ENCODE measurements around the gene PAX3.

Gene PAX3

GRCh38 chr2:222180619-222181018 is 118.2 kb downstream of the PAX3 start:
- WGBS, 2 donors (ENCODE audit: extremely low coverage in 2 of 2, insufficient read length in 2 of 2, insufficient replicate concordance in 1 of 2), result no CpG with 5 or more reads among the region's 1 CpG
- Histone ChIP-seq H2AK5ac (ENCODE audit: low read depth, low read length) (no peak overlapping the region), H3K14ac (ENCODE audit: low read length) (no peak overlapping the region)

DNA sequence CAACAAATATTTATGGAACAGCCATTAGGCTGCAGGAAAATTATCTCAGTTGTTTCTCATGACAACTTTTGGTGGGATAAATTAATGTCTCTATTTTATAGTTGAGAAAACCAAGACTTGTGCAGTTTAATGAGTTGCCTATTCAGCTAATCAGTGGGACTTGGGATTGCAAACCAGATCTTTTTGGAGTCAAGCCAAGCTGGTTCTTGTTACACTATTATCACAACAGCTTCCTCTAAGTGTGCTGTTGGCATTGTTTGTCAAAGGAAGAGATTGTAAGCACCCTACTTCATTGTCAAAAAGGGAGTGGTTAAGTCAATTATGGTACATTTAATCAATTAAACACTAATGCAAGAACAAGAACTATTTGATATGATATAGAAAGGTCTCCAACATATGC is 119.2 kb downstream of the PAX3 start:
- Histone ChIP-seq H2BK120ac (ENCODE audit: low read depth, low read length) (no peak overlapping the region), H3K79me1 (ENCODE audit: low read depth, low read length) (no peaks in the 10 kb centered on the region), H2AK5ac (ENCODE audit: low read depth, low read length) (no peak overlapping the region), H2BK5ac (ENCODE audit: low read length) (no peak overlapping the region), H3K4me2 (ENCODE audit: insufficient read depth, low read length, poor library complexity, severe bottlenecking) (no peak overlapping the region), H3K4ac (ENCODE audit: low read length) (no peak overlapping the region), H4K8ac (ENCODE audit: low read depth, low read length) (no peak overlapping the region), H3K36me3 (replicated peaks in 1 of 2; ENCODE audit: control insufficient read depth in 2 of 2, insufficient read depth in 2 of 2, low read length in 2 of 2) (no peaks in the 10 kb centered on the region), H3K9me3 (replicated peaks in 1 of 2; ENCODE audit: control insufficient read depth in 2 of 2, insufficient read depth in 1 of 2, low read depth in 1 of 2, low read length in 2 of 2) (no peaks in the 10 kb centered on the region), H3K23ac (ENCODE audit: low read depth, low read length, poor library complexity) (no peak overlapping the region), H3K4me1 (ENCODE audit: control insufficient read depth in 2 of 2, insufficient read depth in 1 of 2, low read depth in 1 of 2, low read length in 2 of 2) (peaks cover 0 to under 1% of the 10 kb centered on the region in 2 donors), H4K91ac (ENCODE audit: low read depth, low read length, poor library complexity) (no peak overlapping the region), H2AFZ (ENCODE audit: low read length) (no peak overlapping the region), H3K14ac (ENCODE audit: low read length) (no peak overlapping the region), H2BK15ac (ENCODE audit: low read length) (no peak overlapping the region), H3K4me3 (ENCODE audit: low read length in 2 of 2) (no peak overlapping the region), H2BK12ac (ENCODE audit: low read length) (no peak overlapping the region), H3K18ac (ENCODE audit: low read length) (no peak overlapping the region), H3K9ac (ENCODE audit: low read depth, low read length, poor library complexity) (no peak overlapping the region), H3K27ac (replicated peaks; ENCODE audit: low read length) (no peak overlapping the region), H3K27me3 (ENCODE audit: control insufficient read depth in 3 of 3, insufficient read depth in 3 of 3, low read depth in 1 of 3, low read length in 3 of 3) (peaks cover 0 to 37% (median 0%) of the 10 kb centered on the region in 3 experiments)
- no peak for DNase-seq (ENCODE audit: low spot score)

More at GRCh38 chr2:222180619-222181018, 118.2 kb downstream of the PAX3 start:
- no peak overlapping the region for H3K18ac ChIP-seq (ENCODE audit: low read length)
- no peak overlapping the region for H3K23ac ChIP-seq (ENCODE audit: low read depth, low read length, poor library complexity)
- no peak overlapping the region for H2BK5ac ChIP-seq (ENCODE audit: low read length)
- H2AFZ ChIP-seq (ENCODE audit: low read length), result no peak overlapping the region
- no peaks in the 10 kb centered on the region for H3K9me3 ChIP-seq (replicated peaks in 1 of 2; ENCODE audit: control insufficient read depth in 2 of 2, insufficient read depth in 1 of 2, low read depth in 1 of 2, low read length in 2 of 2)
- no peak overlapping the region for H2BK120ac ChIP-seq (ENCODE audit: low read depth, low read length)
- DNase-seq (ENCODE audit: low spot score), result no peak
- H3K27me3 ChIP-seq (ENCODE audit: control insufficient read depth in 3 of 3, insufficient read depth in 3 of 3, low read depth in 1 of 3, low read length in 3 of 3), result peaks cover 0 to 33% (median 0%) of the 10 kb centered on the region in 3 experiments
- no peak overlapping the region for H3K27ac ChIP-seq (replicated peaks; ENCODE audit: low read length)
- no peaks in the 10 kb centered on the region for H3K4me1 ChIP-seq (ENCODE audit: control insufficient read depth in 2 of 2, insufficient read depth in 1 of 2, low read depth in 1 of 2, low read length in 2 of 2)
- no peak overlapping the region for H3K4ac ChIP-seq (ENCODE audit: low read length)
- no peak overlapping the region for H3K9ac ChIP-seq (ENCODE audit: low read depth, low read length, poor library complexity)
- no peak overlapping the region for H2BK15ac ChIP-seq (ENCODE audit: low read length)
- H3K4me2 ChIP-seq (ENCODE audit: insufficient read depth, low read length, poor library complexity, severe bottlenecking), result no peak overlapping the region
- H3K36me3 ChIP-seq (replicated peaks in 1 of 2; ENCODE audit: control insufficient read depth in 2 of 2, insufficient read depth in 2 of 2, low read length in 2 of 2), result no peaks in the 10 kb centered on the region
- H4K8ac ChIP-seq (ENCODE audit: low read depth, low read length), result no peak overlapping the region
- no peaks in the 10 kb centered on the region for H3K79me1 ChIP-seq (ENCODE audit: low read depth, low read length)
- H4K91ac ChIP-seq (ENCODE audit: low read depth, low read length, poor library complexity), result no peak overlapping the region
- H2BK12ac ChIP-seq (ENCODE audit: low read length), result no peak overlapping the region
- H3K4me3 ChIP-seq (ENCODE audit: low read length in 2 of 2), result no peak overlapping the region

DNA sequence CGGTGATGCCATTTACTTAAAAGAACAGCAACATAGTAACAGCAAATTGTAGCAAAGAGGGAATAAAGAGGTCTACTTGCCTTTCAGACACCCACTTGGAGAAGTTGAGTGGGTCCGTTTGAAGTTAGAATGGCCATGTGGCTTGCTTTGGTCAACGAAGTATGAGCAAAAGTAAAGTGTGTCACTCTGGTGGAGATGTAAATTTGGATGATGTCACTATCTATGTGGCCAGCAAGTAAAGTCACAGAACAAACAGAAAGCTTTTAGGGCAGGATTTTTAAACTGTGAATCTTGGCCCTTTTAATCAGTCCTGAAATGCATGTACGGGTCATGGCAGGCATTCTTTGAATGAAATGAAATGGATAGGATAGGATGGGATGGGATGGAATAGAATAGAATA is 120.3 kb downstream of the PAX3 start:
- H3K4ac ChIP-seq (ENCODE audit: low read length), result no peak overlapping the region
- peaks cover 0 to 4% of the 10 kb centered on the region in 2 donors for H3K4me1 ChIP-seq (ENCODE audit: control insufficient read depth in 2 of 2, insufficient read depth in 1 of 2, low read depth in 1 of 2, low read length in 2 of 2)
- H2BK120ac ChIP-seq (ENCODE audit: low read depth, low read length), result no peak overlapping the region
- H3K4me3 ChIP-seq (ENCODE audit: low read length in 2 of 2), result no peak overlapping the region
- no peak overlapping the region for H3K27ac ChIP-seq (replicated peaks; ENCODE audit: low read length)
- H2AK5ac ChIP-seq (ENCODE audit: low read depth, low read length), result no peak overlapping the region
- H2BK15ac ChIP-seq (ENCODE audit: low read length), result no peak overlapping the region
- no peak overlapping the region for H3K18ac ChIP-seq (ENCODE audit: low read length)
- H3K4me2 ChIP-seq (ENCODE audit: insufficient read depth, low read length, poor library complexity, severe bottlenecking), result no peak overlapping the region
- no peak overlapping the region for H3K9ac ChIP-seq (ENCODE audit: low read depth, low read length, poor library complexity)
- peaks cover 0 to 39% (median 0%) of the 10 kb centered on the region in 3 experiments for H3K27me3 ChIP-seq (ENCODE audit: control insufficient read depth in 3 of 3, insufficient read depth in 3 of 3, low read depth in 1 of 3, low read length in 3 of 3)
- no peaks in the 10 kb centered on the region for H3K36me3 ChIP-seq (replicated peaks in 1 of 2; ENCODE audit: control insufficient read depth in 2 of 2, insufficient read depth in 2 of 2, low read length in 2 of 2)
- H3K23ac ChIP-seq (ENCODE audit: low read depth, low read length, poor library complexity), result no peak overlapping the region
- H4K8ac ChIP-seq (ENCODE audit: low read depth, low read length), result no peak overlapping the region
- H2BK5ac ChIP-seq (ENCODE audit: low read length), result no peak overlapping the region
- H3K9me3 ChIP-seq (replicated peaks in 1 of 2; ENCODE audit: control insufficient read depth in 2 of 2, insufficient read depth in 1 of 2, low read depth in 1 of 2, low read length in 2 of 2), result no peaks in the 10 kb centered on the region
- no peak overlapping the region for H3K14ac ChIP-seq (ENCODE audit: low read length)
- H2AFZ ChIP-seq (ENCODE audit: low read length), result no peak overlapping the region
- DNase-seq (ENCODE audit: low spot score), result no peak
- no CpG with 5 or more reads among the region's 4 CpGs for WGBS, 2 donors (ENCODE audit: extremely low coverage in 2 of 2, insufficient read length in 2 of 2, insufficient replicate concordance in 1 of 2)
- H3K79me1 ChIP-seq (ENCODE audit: low read depth, low read length), result no peaks in the 10 kb centered on the region
- no peak overlapping the region for H2BK12ac ChIP-seq (ENCODE audit: low read length)
- H4K91ac ChIP-seq (ENCODE audit: low read depth, low read length, poor library complexity), result no peak overlapping the region

DNA sequence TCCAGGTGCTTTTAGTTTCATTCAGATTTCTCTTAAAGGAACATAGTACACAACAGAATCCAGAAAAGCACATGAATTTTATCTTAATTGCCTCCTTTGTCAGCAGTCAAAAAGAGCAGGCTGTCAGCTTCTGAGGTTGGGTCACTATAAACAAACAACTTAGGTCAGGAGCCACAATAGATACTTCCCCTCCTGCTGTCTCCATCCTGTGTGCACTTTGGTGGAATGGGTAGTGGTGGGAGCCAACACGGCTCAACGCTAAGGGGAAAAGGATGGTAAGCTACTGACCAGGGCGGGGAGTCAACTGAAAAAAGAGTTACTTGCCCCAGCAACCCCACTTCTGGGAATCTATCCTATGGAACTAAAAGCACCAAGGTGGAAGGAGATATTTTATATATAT is 121.9 kb downstream of the PAX3 start:
- no peaks in the 10 kb centered on the region for H3K36me3 ChIP-seq (replicated peaks in 1 of 2; ENCODE audit: control insufficient read depth in 2 of 2, insufficient read depth in 2 of 2, low read length in 2 of 2)
- H3K9ac ChIP-seq (ENCODE audit: low read depth, low read length, poor library complexity), result no peak overlapping the region
- peak; percentile 68 for DNase-seq (ENCODE audit: low spot score)
- no peak overlapping the region for H3K4ac ChIP-seq (ENCODE audit: low read length)
- no peaks in the 10 kb centered on the region for H3K9me3 ChIP-seq (replicated peaks in 1 of 2; ENCODE audit: control insufficient read depth in 2 of 2, insufficient read depth in 1 of 2, low read depth in 1 of 2, low read length in 2 of 2)
- no peak overlapping the region for H2BK5ac ChIP-seq (ENCODE audit: low read length)
- no peak overlapping the region for H2BK12ac ChIP-seq (ENCODE audit: low read length)
- peaks cover 0 to 4% of the 10 kb centered on the region in 2 donors for H3K4me1 ChIP-seq (ENCODE audit: control insufficient read depth in 2 of 2, insufficient read depth in 1 of 2, low read depth in 1 of 2, low read length in 2 of 2)
- peaks cover 0 to 44% (median 0%) of the 10 kb centered on the region in 3 experiments for H3K27me3 ChIP-seq (ENCODE audit: control insufficient read depth in 3 of 3, insufficient read depth in 3 of 3, low read depth in 1 of 3, low read length in 3 of 3)
- H3K27ac ChIP-seq (replicated peaks; ENCODE audit: low read length), result no peak overlapping the region
- H3K4me3 ChIP-seq (ENCODE audit: low read length in 2 of 2), result no peak overlapping the region
- H4K91ac ChIP-seq (ENCODE audit: low read depth, low read length, poor library complexity), result no peak overlapping the region
- H2BK15ac ChIP-seq (ENCODE audit: low read length), result no peak overlapping the region
- H3K14ac ChIP-seq (ENCODE audit: low read length), result no peak overlapping the region
- no peak overlapping the region for H3K18ac ChIP-seq (ENCODE audit: low read length)
- no peak overlapping the region for H2BK120ac ChIP-seq (ENCODE audit: low read depth, low read length)
- no peak overlapping the region for H4K8ac ChIP-seq (ENCODE audit: low read depth, low read length)
- no CpG with 5 or more reads among the region's 3 CpGs for WGBS, 2 donors (ENCODE audit: extremely low coverage in 2 of 2, insufficient read length in 2 of 2, insufficient replicate concordance in 1 of 2)
- no peak overlapping the region for H2AFZ ChIP-seq (ENCODE audit: low read length)
- H3K79me1 ChIP-seq (ENCODE audit: low read depth, low read length), result no peaks in the 10 kb centered on the region
- no peak overlapping the region for H2AK5ac ChIP-seq (ENCODE audit: low read depth, low read length)
- no peak overlapping the region for H3K4me2 ChIP-seq (ENCODE audit: insufficient read depth, low read length, poor library complexity, severe bottlenecking)
- H3K23ac ChIP-seq (ENCODE audit: low read depth, low read length, poor library complexity), result no peak overlapping the region
